Stimulated activated CD8-positive, alpha-beta memory T cell treated with anti-CD3 and anti-CD28 coated beads, Interleukin-12 subunit alpha, Interleukin-12 subunit beta, amount 100 ng/mL, for 24 hours (primary cell): Measurements from ENCODE around the gene MYO10.

ENCODE experiments used
- DNase-seq: peaks from one replicate; pipeline ENCODE4 v3.0.0-alpha.2; 2020; ENCODE audit errors: extremely low read depth

Gene MYO10

DNA sequence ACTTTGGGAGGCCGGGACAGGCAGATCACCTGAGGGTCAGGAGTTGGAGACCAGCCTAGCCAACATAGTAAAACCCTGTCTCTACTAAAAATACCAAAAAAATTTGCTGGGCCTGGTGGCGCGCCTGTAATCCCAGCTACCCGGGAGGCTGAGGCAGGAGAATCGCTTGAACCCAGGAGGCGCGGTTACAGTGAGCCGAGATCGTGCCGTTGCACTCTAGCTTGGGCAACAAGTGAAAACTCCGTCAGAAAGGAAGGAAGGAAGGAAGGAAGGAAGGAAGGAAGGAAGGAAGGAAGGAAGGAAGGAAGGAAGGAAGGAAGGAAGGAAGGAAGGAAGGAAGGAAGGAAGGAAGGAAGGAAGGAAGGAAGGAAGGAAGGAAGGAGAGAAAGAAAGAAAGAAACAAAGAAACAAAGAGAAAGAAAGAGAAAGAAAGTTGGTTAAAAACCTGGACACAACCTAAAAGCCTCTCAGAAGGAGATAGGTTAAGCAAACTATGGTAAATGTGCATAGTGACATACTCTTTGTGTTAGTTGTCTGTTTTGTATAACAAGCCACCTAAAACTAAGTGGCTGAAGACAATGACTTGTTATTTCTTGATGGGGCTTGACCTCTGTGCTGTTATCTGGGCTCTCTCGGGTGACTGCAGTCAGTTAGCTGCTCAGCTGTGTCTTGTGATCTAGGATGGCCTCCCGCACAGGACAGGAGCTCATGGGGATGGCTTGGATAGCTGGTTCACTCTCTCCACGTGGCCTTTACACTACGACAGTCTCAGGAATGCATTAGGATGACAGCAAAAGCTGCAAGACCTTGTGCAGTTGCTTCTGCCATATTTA lies 8.0 kb upstream of the MYO10 start:
- DNase-seq, result no peak

DNA sequence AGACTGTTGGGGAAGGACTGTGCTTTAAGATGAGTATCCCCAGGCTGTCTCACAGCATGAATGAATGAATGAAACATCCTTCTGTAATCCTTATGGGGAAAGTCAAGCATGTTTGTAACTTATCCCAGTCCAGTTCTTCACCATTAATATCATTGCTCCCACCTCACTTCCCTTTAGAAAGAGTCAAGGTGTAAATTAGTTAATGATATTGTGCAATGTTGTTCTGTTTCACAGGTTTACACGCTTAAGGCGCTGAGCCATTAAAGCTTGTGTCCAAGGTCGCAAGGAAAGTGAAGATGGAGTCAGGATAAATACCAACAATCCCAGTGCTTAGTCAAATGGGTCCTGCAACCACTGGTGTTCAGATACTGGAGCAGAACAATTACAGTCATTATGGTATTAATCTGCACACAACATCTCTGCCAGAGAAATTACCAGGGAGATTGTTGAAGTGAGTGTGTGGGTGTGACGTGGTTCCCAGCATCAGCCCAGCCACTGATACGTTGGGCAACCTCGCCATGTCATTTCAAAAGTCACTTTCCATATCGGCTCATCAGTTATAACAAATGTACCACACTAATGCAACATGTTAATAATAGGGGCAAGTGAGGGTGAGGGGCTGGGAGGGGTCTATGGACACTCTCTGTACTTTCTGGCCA lies 1.5 kb upstream of the MYO10 start:
- no peak for DNase-seq

DNA sequence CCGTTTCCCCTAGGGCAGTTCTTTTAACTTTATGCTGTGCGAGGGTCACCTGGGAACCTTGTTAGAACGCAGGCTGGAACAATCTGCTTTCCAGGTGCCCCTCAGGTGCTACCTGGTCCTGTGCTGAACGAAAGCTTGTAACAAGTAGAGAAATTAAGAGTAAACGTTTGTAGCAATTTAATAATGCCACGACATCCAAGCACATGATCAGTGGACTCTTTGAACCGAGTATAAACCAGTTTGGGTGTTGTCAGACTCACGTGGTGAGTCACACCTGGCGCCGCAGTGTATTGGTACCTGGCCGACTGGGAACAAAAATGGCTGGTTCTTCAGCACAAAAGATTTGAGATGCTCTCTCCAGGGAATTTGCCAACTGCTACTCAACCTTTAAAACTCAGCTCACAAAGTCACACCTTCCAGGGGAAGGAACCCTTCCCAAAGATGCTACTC lies 926 bp upstream of the MYO10 start:
- no peak for DNase-seq

DNA sequence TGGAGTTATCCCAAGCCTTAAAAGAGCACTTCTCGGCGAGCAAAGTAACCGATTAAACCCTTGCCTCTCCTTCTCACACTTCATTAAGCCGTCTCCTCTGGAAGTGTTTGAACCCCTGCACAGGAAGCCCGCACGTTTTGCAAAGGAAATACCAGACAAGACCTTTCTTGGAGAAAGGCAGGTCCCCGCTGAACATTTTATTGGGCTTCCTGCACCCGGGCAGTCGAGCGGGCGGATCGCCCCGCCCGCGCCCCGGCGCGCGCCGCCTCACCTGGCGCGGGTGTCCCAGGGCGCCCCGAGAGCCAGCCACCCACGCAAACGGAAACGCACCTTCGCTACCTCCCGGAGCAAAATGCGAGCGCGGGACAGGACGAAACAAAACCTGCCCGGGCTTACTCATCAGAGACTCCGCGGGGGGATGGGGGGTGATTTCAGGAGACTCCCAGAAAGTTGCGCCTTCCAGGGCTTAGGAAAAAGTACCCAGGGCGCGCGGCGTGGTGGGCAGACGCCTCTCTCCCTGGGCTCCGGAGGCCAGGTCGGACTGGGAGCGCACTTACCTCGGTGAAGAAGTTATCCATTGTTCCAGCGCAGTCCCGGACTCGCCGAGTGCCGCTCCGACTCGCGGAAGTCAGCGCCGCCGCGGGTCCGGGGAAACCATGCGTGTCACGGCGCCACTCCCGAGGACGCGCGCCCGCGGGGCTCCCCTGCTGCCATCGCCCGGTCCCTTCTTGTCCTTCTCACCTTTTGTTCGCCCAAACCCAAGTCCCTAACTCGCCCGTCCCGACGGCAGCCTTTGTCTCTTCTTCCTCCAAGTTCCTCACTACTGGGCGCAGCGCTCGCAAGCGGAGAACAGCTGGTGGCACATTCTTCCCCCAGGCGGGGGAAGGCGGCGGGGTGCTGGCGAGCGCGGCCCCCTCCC lies 598 bp downstream of the MYO10 start:
- DNase-seq, result no peak

- DNase-seq, result no peak
Measured at GRCh38 chr5:16934677-16935153, 1.4 kb downstream of the MYO10 start.

DNA sequence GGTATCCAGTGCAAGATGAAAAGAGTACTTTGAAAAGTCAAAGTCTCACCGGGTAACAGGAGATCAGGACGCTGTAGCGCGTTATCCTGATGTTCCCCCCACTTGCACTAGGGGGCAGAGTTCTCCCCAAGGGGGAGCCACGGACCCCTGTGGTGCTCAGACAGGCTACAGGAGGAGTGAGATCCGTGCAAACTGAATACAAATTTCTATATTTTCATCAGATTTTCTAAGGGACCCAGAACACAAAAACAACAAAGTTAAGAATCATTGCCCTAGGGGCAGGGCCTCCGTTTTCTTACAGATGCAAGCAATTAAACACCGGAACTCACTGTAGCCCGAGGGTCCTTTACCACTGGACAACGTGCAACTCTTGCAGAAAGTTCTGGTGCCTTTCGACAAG lies 2.0 kb downstream of the MYO10 start:
- no peak for DNase-seq

DNA sequence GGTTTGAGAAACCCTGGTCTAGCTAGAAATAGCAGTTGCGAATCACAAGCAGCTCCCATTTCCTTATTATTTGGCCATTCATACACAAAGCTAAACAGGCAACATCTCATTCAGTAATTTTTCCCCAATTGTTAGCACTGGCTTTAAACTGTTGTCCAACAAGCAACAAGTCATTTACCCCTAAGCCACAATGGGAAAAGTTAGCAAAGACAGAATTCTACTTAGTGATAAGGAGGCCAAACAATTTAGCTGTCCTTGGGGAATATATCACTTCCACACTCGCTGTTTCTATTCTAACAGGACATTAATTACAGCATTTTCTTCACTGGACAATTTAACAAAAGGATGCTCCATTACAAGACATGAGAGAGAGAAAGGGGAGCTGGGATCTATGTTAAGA lies 2.8 kb downstream of the MYO10 start:
- no peak for DNase-seq

GRCh38 chr5:16932401-16932800 lies 3.7 kb downstream of the MYO10 start:
- no peak for DNase-seq

DNA sequence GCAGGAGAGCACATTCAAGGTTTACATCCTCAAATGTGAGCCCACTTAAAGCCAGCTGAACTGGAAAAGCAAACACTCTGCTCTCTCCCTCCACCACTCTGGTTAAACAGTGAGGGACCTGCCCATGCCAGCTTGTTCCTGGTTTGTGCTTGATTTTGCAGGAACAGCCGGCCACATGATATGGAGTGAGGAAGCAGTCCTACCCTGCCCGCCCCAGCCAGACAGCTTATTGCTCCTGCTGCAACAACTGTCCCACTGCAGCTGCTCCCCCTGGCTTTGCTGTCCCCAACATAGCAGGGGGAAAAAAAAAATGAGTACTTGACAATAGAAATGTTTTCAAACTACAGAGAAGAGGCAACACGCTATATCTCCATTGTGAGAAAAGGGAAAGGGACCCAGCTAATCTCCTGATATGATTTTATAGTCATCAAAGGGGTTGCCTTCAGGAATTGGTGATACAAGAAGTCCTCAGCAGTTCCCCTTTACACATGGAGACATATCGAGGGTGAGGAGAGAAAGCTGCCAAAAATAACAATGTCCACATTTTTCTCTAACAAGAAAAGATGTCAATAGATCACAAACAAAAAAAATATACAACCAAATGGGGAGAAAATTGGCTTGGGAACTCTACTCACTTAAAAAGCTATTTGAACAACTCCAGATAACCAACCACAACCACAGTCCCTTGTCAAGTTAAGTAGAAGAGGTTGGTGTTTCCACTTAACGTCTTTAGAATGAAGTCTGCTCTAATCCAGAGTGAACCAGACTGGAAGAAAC lies 4.6 kb downstream of the MYO10 start:
- DNase-seq, result no peak

DNA sequence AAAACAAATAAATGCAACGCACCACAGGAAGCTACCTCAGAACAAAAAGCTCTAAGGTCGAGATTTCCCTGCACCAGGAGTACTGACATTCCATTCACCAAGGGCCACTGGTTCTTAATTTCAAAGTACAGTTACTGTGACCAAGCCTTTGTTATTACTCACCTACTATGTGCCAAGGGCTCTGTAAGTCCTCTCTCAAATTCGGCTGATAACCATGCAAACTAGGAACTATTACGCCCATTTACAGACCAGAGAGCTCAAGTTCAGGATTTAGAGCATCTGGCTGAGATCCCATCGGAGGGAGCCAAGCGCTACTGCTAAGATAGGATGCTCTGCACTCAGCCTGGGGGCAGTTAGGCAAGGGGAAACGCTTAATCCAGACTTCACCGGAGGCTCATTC lies 5.6 kb downstream of the MYO10 start:
- no peak for DNase-seq

GRCh38 chr5:16929831-16930230 lies 6.3 kb downstream of the MYO10 start:
- no peak for DNase-seq

GRCh38 chr5:16929347-16929746 lies 6.7 kb downstream of the MYO10 start:
- DNase-seq, result no peak

- DNase-seq, result no peak
Measured at GRCh38 chr5:16927613-16928012, 8.5 kb downstream of the MYO10 start.

DNA sequence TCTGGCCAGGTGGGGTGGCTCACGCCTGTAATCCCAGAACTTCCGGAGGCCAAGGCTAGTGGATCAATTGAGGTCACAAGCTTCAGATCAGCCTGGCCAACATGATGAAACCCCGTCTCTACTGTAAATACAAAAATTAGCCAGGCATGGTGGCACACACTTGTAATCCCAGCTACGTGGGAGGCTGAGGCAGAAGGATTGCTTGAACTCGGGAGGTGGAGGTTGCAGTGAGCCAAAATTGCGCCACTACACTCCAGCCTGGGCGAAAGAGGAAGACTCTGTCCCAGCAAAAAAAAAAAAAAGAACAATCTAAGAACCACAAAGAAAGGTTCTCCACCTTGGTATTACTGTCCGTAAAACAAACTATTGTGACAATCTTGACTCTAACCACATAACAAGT lies 9.7 kb downstream of the MYO10 start:
- DNase-seq, result no peak

GRCh38 chr5:16924206-16924605 lies 11.9 kb downstream of the MYO10 start:
- no peak for DNase-seq

DNA sequence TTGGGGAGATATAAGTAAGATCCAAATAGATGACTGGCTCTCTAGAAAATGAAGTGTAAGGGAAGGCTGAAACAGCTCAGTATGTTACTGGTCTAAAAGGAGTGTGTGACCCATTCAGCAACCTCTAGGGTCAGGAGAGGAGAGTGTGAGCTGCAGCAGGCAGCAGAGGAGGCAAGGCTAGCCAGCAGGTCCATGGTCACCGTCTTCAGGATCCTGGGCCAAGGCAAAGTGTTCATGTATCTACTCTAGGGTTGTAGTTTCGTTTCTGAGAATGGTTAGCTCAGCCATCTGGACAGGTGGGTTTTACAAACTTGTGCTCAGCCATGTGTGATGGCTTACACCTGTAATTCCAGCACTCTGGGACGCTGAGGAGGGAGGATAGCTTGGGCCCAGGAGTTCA lies 13.7 kb downstream of the MYO10 start:
- DNase-seq, result no peak

- DNase-seq, result no peak
Measured at GRCh38 chr5:16921211-16921610, 14.9 kb downstream of the MYO10 start.

DNA sequence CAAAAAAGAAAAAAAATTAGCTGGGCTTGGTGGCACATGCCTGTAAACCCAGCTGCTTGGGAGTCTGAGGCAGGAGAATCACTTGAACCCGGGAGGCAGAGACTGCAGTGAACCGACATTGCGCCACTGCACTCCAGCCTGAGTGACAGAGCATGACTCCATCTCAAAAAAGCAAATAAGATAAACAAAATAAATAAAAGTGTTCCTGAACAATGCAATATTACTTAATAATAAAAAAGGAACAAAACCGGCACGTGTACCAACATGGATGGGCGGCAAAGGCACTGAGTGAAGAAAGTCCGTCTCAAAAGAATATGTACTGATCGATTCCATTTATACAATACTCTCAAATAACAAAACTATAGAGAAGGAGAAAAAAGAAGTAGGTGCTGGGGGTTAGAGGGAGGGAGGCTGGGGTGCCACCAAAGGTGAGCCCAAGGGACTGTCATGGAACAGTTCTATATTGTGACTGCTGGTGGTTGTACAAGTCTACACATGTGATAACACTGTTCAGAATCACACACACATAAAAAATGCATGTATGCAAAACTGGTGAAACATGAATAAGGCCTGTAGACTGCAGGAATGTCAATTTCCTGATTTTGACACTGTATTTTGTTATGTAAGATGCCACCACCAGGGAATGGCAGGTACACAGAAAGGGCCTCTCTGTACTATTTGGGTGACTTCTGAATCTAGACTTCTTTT lies 15.8 kb downstream of the MYO10 start:
- no peak for DNase-seq

GRCh38 chr5:16918891-16919671 lies 17.0 kb downstream of the MYO10 start:
- DNase-seq, result no peak

- DNase-seq, result no peak
Measured at GRCh38 chr5:16918156-16918555, 17.9 kb downstream of the MYO10 start.
